ENCODE measurements around the gene SPACDR.
A peak's percentile ranks its signal among the peaks of the same experiment; 100 is the strongest.
"Not testable (repeated sequence)": the region's sequence is repeated elsewhere in the genome, so short reads cannot be mapped to it uniquely, and the experiment has no call there.

Gene SPACDR

DNA sequence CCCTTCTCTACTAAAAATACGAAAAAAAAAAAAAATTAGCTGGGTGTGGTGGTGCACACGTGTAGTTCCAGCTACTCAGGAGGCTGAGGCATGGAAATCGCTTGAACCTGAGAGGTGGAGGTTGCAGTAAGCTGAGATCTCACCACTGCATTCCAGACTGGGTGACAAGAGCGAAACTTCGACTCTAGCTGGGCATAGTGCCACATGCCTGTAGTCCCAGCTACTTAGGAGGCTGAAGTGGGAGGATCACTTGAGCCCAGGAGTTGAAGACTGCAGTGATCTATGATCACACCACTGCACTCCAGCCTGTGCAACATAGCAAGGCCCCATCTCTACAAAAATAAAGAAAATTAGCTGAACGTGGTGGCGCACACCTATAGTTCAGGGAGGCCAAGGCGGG lies 1.2 kb upstream of the SPACDR start:
- no peak for DNase-seq

DNA sequence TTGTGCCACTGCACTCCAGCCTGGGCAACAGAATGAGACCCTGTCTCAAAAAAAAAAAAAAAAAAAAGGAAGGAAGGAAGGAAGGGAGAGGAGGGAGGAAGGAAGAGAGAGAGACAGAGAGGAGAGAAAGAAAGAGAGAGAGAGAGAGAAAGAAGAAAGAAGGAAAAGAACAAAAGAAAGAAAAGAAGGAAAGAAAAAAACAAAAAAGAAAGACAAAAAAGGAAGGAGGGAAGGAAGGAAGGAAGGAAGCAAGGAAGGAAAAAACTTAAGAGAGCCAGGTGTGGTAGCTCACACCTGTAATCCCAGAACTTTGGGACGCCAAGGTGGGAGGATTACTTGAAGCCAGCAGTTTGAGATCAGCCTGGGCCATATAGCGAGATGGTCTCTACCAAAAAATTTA lies 731 bp upstream of the SPACDR start:
- DNase-seq = no peak

DNA sequence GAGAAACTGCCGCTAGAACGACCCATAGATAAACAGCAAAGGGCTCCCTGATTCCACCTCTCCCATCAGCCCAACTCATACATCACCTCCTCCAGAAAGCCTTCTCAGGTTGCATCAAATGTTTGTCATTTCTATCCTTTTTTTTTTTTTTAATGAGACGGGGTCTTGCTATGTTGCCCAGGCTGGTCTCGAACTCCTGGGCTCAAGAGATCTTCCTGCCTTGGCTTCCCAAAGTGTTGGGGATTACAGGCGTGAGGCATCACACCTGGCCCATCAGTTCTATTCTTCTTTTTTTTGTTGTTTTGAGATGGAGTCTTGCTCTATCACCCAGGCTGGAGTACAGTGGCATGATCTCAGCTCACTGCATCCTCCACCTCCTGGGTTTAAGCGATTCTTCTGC lies 7.0 kb downstream of the SPACDR start:
- DNase-seq = no peak

GRCh38 chr7:100456562-100456961 lies 7.5 kb downstream of the SPACDR start:
- DNase-seq = no peak

DNA sequence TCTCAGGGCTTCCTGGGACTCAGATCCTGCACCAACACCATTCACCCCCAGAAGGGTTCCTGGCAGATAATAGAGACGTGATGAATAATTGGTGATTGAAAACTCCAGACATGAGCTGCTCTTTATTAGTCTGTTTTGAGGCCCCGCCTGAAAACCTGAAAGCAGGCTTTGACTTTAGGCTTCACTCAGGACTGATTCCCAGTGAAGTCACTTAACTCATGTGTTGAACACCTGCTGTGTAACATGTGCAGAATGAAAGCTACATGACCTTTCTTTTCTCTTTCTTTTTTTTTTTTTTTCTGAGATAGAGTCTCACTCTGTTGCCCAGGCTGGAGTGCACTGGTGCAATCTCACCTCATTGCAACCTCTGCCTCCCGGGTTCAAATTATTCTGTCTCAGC lies 8.9 kb downstream of the SPACDR start:
- DNase-seq = no peak

DNA sequence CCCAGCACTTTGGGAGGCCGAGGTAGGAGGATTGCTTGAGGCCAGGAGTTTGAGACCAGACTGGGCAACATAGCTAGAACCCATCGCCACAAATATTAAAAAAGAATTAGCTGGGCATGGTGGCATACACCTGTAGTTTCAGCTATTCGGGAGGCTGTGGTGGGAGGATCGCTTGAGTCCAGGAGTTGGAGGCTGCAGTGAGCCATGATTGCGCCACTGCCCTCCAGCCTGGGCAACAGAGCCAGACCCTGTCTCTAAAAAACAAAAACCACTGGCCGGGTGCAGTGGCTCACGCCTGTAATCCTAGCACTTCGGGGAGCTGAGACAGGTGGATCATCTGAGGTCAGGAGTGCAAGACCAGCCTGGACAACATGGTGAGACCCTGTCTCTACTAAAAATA lies 10.2 kb downstream of the SPACDR start:
- not testable (repeated sequence) for DNase-seq

DNA sequence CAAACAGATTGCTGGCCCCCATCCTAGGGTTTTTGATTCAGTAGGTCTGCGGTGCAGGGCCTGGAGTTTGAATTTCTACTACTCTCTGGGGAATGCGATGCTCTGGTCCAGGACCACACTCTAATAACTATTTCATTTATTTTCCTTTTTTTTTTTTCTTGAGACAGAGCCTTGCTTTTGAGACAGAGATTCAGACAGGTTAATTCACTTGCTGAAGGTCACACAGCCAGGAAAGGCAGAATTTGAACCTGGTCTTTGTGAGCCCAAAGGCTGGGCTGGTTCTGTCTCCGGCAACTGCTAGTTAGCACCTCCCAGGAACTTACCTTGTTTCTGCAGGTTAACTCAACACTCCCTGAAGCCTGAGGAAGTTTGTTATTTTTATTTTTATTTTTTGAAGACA lies 11.5 kb downstream of the SPACDR start:
- DNase-seq = no peak

DNA sequence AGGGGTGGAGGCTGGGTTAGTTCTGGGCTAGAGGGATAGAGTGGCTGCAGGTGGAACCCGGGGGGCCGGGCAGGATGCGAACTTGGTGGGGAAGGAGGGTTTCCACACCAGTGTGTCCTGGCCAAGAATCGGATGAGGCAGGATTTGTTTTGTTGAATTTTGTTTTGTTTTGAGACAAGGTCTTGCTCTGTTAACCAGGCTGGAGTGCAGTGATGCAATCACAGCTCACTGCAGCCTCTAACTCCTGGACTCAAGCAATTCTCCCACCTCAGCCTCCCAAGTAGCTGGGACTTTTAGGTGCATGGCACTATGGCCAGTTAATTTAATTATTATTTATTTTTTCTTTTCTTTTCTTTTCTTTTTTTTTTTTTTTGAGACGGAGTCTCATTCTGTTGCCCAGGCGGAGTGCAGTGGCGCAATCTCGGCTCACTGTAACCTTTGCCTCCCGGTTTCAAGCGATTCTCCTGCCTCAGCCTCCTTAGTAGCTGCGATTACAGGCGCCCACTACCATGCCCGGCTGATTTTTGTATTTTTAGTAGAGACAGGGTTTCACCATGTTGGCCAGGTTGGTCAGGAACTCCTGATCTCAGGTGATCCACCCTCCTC lies 14.8 kb downstream of the SPACDR start:
- DNase-seq = no peak

DNA sequence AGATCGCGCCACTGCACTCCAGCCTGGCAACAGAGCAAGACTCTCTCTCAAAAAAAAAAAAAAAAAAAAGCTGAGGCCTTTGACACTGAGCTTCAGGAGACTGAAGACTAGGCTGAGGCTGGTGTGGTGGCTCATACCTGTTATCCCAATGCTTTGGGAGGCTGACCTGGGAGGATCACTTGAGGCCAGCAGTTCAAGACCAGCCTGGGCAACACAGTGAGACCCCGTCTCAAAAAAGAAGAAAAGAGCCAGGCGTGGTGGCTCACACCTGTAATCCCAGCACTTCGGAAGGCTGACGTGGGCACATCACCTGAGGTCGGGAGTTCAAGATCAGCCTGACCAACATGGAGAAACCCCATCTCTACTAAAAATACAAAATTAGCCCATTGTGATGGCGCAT lies 16.7 kb downstream of the SPACDR start:
- not testable (repeated sequence) for DNase-seq

GRCh38 chr7:100446040-100446439 lies 18.0 kb downstream of the SPACDR start:
- DNase-seq = no peak

GRCh38 chr7:100444311-100445278 lies 19.5 kb downstream of the SPACDR start:
- DNase-seq = peak; percentile 51

DNA sequence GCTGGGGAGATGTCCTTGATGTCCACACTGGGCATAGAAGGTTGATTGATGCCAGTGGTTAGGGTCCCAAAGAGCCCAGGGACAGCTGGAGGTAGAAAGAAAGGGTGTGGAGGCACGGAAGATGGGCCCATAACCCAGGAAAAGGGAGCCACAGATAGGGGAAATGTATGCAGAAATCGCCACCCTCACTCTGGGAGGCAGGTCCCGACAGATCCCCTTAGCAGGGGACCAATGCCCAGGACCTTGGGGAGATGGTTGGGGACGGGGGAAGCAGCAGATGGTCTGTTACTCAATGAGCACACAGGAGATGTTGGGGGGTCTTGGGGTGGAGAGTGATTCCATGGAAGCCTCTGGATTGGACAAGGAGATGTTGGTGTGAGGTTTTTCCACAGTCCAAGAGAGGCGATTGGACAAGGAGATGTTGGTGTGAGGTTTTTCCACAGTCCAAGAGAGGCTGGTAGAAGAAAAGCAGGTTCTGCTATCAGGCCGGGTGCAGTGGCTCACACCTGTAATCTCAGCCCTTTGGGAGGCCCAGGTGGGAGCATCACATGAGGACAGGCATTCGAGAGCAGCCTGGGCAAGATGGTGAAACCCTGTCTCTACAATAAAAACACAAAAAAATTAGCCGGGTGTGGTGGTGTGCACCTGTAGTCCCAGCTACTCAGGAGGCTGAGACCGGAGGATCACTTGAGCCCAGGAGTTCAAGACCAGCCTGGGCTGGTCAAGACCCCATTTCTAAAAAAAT lies 20.8 kb downstream of the SPACDR start:
- no peak for DNase-seq

- no peak for DNase-seq
These were observed 22.2 kb downstream of the SPACDR start for GRCh38 chr7:100441641-100442535.

DNA sequence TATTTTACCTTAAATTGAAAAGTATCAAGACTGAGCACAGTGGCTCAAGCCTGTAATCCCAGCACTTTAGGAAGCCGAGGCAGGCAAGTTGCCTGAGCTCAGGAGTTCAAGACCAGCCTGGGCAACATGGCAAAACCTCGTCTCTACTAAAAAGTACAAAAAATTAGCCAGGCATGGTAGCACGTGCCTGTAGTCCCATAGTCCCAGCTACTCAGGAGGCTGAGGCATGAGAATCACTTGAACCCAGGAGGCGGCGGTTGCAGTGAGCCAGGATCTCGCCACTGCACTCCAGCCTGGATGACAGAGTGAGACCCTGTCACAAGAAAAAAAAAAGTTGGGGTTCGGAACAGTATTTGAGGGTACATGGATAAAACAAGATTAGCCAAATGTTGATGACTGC lies 24.8 kb downstream of the SPACDR start:
- not testable (repeated sequence) for DNase-seq

DNA sequence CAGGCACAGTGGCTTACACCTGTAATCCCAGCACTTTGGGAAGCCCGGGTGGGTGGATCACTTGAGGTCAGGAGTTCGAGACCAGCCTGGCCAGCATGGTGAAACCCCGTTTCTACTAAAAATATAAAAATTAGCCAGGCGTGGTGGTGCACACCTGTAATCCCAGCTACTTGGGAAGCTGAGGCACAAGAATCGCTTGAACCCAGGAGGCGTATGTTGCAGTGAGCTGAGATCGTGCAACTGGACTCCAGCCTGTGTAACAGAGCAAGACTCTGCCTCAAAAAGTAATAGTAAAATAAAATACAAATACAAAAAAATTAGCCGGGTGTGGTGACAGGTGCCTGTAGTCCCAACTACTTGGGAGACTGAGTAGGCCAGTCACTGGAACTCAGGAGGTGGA lies 25.3 kb downstream of the SPACDR start:
- not testable (repeated sequence) for DNase-seq

DNA sequence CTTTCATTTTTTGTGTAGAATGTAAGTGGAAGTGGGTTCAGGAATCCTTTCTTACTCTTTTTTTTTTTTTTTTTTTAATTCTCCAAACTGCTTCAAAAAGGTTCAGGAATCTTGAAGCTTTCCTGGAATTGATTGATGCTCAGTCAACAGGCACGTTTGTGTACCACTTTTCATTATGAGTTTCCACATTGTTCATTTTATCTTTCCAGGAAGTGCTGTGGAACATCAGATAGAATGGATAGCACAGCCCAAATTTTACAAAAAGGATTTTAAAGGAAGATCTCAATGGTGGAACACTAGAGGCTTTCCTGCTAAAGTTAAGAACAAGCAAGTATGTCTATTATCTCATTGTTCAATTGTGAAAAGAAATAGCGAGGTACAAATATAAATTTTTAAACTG lies 25.9 kb downstream of the SPACDR start:
- no peak for DNase-seq

DNA sequence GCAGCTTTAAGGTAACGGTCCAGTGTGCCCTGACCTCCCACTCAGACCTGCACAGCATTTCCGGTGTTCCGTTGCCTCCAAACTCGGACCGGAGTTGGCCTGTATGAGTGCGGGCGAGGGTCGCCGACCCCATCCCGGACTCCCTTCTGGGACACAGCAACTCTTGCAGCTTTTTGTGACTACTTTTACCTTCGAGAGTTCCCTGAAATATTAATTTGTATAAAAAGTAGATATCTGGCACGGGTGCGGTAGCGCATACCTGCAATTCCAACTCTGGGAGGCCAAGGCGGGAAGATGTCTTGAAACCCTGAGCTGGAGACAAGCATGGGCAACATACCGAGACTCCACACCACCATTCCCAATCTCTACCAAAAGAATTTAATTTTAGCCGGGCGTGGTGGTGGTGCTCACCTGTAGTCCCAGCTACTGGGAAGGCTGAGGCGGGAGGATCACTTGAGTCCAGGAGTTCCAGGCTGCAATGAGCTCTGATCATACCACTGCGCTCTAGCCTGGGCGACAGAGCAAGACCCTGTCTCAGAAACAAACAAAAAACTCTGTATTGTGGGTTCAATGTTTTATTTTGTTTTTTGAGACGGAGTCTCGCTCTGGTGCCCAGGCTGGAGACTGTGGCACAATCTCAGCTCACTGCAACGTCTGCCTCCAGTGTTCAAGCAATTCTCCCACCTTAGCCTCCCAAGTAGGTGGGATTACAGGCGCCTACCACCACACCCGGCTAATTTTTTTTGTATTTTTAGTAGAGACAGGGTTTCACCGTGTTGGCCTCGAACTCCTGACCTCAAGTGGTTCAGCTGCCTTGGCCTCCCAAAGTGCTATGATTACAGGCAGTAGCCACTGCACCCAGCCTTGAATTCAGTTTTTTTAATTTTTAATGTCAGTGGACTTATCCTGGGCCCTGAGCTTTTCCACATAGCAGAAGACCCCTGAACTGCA lies 26.6 kb downstream of the SPACDR start:
- no peak for DNase-seq

DNA sequence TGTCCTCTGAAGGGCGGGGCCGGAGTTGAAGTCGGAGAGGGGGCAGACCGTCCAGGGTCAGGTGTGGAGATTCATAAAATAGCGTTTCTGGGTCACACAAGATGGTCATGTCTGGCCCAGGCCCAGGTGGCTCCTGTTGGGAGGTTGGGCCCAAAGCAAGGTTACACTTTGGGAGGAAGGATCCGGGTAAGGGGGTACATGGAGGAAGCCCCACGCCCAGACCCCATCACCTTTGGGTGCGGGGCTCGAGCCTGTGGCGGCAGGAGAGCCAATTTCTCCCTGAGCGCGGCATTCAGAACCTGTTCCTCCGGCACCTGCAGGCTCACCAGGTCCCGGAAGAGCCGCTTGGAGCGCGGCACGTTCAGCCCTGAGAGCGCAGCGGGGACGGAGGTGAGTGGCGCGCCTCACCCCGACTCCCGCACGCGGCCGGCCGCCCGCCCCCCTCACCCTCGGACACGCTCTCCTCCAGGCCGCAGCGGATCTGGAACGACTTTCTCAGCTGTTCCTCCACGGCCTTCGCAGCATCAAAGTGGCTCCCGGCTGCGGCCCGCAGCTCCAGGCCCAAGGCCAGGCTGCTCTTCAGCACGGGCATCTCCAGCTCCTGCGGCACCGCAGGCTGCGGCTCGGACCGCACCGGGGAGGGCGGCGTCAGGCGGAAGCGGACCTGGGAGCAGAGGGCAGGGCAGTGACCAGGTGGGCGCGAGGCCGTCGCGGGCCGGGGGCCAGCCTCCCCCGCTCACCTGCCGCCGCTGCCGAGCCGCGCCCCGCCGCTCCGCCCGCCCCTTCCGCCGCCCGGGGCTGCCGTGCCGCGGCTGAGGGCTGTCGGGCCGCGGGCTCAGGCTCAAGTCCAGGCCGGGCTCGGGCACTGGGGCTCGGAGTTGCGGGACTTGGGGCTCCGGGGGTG lies 28.4 kb downstream of the SPACDR start:
- DNase-seq = peak; percentile 73

- DNase-seq = no peak
These were observed 29.5 kb downstream of the SPACDR start for GRCh38 chr7:100434297-100435144.
